Measurements from ENCODE around the gene CEP41.
"Not testable (repeated sequence)": the region's sequence is repeated elsewhere in the genome, so short reads cannot be mapped to it uniquely, and the experiment has no call there.

CEP41 gene

DNA sequence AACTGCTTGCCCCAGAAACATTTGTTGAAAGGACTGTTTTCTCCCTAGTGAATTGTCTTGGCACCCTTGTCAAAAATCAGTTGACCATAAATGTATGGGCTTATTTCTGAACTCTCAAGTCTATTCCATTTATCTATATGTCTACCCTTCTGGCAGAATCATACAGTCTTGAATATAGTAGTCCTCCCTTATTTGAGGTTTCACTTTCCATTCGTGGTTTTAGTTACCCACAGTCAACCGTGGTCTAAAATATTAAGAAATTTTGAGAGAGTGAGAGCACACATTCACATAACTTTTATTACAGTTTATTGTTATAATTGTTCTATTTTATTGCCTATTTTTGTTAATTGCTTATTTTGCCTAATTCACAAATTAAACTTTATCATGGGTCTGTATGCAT, 17.4 kb upstream of the CEP41 start:
- no peak for DNase-seq

DNA sequence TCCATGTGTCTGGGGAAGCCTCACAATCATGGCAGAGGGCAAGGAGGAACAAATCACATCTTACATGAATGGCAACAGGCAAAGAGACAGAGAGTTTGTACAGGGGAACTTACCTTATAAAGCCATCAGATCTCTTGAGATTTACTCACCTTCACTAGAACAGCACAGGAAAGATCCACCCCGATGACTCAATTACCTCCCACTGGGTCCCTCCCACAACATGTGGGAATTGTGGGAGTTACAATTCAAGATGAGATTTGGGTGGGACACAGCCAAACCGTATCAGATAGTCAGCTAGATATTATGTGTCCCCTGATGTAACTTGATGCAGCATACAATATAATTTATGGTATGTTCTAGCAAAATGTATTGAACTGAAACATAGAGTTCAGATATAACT, 14.1 kb upstream of the CEP41 start:
- no peak for DNase-seq

DNA sequence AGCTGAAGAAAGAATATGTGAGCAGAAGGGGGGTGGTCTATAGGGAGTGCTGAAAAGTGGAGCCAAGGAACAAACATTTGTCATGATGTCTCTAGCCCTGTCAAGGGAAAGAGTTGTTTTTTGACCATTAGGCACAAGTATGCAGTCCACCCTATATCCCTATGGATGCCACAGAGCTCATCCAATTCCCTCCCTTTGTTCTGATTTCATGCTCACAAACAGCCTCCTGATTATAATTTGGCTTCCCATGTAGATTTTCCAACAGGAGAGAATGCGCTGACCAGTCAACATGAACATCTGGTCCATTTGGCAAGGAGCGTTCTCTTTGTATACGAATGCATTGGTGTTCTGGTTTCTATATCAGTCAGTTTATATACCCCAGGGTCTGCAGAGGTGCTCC, 12.1 kb upstream of the CEP41 start:
- DNase-seq: peak; percentile 60

DNA sequence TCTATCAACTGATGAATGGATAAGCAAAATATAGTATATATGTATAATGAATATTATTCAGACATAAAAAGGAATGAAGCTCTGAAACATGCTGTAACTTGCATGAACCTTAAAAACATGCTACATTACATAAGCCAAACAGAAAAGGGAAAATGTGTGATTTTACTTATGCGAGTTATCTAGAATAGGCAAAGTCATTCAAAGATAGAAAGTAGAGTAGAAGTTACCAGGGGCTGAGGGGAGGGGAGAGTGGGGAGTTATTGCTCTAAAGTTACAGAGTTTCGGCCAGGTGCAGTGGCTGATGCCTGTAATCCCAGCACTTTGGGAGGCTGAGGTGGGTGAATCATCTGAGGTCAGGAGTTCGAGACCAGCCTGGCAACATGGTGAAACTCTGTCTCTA, 10.5 kb upstream of the CEP41 start:
- not testable (repeated sequence) for DNase-seq

DNA sequence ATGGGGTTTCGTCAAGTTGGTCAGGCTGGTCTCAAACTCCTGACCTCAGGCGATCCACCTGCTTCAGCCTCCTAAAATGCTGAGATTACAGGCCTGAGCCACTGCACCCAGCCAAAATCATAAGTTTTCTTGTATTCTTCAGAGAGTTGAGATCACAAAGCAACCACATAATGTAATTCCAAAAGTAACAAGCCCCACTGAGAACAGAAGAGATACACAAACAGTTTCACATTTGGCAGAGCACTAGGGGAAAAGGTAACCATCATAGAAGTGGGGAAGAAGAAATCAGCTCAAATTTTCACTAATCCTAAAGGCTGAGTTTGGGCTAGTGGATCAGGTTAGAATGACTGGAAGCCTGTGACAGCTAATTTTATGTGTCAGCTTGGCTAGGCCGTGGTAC, 5.4 kb upstream of the CEP41 start:
- no peak for DNase-seq

DNA sequence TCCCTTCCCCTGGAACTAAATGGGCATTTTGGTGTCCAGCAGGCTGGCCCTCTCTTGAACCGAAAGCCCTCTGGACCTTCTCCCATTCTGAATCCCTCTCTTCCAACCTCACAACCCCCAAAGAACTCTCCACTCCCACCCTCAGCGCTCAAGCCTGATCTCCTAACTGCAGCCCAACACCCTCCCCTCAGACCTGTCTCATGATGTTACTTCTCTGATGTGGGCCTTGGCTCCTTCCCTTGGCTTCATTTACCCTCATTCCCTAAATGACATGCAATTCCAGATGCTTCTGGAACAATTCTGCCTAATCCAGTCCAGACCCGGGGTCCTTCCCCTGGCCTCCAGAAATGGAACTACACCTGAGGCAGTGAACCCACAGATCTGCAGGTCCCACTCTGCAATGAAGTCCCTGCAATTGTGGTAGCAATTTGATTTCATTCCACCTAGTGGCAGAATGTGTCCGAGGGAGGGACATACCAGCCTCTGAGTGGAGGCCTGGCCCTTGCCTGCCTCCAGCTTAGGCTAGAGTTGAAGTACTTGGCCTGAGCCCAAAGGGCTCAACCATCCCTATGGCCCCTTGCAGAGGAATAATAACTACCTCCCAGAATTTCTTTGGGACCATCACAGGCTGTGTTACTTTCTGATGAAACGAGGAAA, 4.1 kb upstream of the CEP41 start:
- DNase-seq: no peak

DNA sequence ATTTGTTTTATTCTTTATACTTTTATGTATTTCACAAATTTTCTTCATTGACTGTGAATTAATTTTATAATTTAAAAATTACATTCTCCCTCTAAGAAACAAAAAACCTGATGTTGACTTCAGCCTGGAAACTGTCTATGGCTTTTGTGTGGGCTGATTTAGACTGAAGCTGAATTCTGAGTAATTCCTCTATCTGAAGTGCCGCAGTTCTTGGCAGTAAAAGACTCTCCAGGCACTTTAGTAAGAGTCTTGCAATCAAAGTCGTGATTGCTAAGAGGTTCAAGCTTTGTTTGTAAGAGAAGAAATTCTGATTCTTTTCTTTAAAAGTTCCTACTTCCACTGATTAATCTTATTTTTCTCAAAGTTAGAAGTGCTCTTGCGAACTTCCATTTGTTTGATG, 3.4 kb upstream of the CEP41 start:
- no peak for DNase-seq

DNA sequence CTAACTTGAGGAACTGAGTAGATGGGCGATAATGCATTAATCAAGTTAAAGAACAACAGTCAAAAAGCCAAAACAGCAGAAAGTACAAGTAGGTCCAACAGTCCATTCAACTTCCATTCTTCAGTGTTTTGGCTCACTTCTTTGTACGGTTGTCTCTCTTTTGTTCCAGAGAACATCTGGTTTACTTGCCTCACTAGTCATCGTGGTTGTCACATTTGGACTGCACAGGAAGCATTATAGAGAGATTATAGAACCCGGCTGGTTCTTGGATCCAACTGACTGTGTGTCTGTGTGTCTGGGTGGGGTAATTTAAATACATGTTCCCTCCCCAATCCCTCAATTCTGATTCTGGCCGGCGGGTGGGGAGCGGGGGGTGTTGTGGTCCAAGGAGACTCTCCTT, 1.8 kb upstream of the CEP41 start:
- DNase-seq: peak; percentile 46

DNA sequence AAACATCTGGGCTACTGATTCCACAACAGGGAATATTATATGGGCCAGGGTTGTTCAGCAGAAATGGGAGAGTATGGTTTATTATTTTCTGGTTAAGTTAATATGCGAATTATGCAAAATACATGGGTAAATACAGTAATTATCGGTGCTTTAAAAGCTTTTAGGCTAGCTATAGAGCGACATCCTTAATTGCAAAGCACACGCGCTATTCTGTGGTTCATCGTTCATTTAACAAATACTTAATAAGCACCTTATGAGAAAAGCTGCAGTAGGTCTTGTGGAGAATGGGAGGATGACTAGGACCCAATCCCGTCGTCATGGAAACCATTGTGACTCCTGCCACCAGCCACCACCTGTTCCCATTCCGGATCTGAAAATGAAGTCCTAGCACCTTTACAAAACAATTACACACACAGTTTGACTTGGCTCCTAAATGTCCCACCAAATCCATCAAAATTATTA, 623 bp upstream of the CEP41 start:
- DNase-seq: peak; percentile 100

DNA sequence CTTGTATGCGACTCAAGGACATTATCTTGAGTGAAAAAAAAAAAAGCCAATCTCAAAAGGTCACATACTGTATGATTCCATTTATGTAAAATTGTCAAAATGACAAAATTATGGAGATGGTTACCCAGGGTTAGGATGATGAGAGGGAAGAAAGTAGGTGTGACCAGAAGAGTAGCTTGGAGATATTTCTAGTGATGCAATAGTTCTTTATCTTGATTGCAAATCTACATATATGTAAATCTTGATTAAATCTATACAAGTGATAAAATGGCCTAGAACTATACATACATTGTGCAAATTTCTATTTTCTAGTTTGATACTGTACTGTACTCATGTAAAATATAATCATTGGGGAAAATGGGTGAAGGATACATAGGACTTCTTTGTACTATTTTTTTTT, 4.6 kb downstream of the CEP41 start:
- no peak for DNase-seq

DNA sequence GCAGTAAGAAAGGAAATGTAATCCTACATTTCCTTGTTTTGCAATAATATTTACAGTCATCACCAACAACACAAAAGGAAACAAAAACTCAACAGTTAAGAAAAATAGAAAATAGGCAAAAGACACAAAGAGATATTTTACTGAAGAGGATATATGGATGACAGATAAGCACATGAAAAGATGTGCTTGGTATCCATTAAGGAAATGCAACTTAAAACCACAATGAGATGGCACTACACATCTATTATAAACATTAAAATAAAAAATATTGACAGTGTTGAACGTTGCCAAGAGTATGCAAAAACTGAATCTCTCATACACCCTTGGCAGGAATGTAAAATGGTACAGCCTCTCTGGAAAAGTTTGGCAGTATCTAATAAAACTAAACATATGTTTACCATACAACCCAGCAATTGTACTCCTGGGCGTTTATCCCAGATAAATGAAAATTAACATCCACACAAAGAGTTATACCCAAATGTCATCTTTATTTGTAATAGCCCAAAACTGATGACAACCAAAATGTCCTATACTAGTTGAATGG, 5.4 kb downstream of the CEP41 start:
- DNase-seq: no peak

DNA sequence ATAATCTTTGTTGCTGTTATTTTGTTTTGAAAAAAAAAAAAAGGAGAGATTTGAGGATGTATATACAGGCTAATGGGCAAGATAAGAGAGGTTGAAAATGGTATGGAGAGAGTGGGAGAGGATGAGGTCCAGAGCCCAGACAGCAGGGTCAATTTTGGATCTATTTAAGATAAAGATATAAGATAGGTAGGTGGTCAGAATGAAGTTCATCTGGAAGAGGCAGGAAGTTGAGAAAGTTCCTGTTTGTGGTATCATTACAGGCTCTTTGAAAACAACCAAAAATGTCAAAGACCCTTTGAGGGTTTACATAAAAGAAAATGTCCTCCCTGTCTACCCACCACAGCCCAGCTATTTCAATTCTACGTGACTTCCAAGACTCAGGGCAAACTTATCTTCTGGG, 7.5 kb downstream of the CEP41 start:
- no peak for DNase-seq

DNA sequence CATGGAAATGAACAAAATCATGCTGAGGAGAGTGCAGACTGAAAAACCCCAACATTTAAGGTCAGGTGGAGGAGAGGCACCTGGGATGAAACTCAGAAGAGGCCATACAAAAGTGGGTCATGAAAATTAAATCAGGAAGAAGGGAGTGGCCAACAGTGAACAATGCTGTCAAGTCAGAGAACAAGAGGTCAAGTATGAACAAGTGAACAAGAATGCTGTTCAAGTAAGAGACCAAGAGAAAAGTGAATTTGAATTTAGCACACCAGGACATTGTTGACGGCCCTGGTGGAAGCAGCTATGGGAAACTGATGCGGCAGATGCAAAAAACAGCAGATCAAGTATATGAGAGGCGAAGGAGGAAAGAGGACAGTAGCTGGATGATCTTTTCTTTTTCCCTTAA, 7.9 kb downstream of the CEP41 start:
- no peak for DNase-seq

DNA sequence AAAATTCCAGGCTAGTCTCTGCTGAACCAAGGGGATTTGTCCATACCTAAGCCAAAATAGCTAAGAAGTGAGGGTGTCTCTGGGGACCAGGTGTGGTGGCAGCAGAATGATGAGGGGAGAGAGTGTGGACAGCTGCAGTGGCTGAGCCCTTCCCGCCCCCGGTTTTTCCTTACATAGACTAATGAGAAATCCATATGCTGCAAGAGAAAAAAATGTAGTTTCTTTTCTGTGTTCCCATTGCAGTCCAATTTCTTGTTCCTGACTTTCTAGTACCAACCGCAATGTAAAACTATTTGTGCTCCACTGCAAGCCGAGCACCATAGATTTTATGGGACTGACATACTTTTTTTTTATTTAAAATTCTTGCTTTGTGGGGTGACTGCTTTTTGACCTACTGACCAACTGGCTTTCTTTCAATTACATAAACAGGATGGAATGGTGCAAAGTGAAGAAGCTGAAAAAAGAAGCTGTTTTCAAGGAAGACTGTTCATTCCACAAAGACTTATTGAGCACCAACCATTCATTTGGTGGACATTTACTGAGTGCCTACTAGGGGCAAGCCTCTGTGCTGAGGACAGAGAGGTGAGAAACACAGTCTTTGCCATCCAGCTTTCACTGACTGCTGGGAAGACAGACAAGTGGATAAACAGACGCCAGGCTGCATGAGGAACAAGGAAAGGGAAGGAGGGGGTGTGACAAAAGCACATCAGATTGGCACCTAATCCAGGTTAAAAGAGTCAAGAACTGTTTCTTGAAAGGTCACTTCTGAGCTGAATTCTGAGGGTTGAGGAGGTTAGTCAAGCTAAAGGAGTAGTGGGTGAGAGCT, 9.8 kb downstream of the CEP41 start:
- peak; percentile 98 for DNase-seq

DNA sequence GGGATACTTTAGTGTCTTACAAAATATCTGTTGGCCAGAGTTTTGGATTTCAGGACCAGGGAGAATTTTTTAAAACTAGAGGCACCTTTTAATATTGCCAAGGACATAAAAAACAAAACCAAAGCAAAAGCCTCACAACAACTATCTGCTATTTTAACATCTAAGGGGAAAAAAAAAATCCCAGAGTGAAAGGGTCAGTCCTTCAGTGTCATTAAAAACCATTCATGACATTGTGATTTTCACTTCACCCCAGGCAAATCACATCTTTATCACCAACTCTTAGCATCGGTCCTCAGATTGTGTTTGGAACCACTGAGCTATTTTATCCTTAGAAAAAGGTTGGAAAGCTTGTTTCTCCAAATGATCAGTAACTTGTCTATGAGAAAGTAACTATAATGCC, 10.7 kb downstream of the CEP41 start:
- DNase-seq: peak; percentile 52

DNA sequence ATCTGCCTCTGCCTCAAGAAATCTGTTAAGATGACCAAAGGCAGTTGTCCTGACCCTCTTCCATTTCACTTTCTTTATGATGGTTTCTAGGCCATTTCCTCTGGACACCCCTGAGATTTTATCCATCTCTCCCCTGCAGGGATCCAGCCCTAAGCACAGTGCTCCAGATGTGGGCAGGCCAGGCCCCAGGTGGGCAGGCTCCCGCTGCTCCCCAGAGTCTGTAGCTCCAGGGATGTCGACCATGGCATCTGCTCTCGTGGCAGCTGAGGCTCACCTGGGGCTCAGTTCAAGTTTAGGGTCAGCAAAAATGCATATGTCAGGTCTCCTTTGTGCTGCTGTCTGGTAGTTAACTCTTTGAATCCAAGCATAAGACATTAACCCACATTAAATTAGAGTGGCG, 11.8 kb downstream of the CEP41 start:
- peak; percentile 99 for DNase-seq

DNA sequence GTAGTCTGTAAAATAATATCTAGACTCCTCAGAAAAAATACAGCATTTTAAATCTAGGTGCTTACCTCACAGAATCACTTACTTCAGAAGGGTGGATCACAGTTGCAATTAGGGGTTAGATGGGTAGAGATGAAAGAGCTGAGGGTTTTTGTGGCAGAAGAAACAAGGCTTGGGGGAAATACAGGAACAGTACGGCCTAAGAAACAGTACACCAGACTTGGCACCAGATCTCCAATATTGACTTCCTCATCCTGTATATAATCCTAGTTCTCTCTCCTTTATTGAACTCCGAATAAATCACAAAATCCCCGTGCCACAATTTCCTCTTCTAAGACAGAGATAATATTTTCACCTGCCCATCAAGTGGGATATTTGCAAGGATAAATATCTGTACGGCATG, 14.3 kb downstream of the CEP41 start:
- DNase-seq: peak; percentile 87

DNA sequence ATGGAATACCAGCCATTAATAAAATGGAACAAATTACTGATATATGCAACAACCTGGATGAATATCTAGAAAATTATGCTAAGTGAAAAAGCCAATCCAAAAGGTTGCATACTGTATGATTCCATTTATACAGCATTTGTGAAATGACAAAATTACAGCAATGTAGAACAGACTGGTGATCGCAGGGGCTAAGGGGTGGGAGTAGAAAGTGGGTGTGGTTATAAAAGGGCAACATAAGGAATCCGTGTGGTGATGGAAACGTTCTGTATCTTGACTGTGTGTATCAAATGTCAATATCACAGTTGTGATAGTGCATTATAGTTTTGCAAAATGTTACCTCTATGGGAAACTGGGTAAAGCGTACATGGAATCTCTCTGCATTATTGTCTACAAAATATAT, 15.0 kb downstream of the CEP41 start:
- DNase-seq: peak; percentile 92

DNA sequence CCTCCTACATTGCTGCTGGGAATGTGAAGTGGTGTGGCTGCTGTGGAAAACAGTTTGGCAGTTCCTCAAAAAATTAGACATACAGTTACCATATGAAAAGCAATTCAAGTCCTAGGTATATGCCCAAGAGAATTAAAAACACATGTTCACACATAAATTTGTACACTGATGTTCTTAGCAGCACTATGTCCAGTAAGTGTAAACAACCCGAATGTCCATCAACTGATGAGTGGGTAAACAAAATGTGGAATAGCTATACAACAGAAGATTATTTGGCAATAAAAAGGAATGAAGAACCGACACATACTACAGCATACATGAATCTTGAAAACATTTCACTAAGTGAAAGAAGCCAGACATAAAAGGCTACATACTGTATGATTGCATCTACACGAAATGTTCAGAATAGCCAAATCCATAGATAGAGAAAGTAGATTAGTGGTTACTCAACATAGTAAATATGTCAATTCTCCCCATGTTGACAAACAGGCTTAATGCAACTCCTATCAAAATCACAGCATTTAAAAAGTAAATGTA, 17.2 kb downstream of the CEP41 start:
- peak; percentile 49 for DNase-seq

DNA sequence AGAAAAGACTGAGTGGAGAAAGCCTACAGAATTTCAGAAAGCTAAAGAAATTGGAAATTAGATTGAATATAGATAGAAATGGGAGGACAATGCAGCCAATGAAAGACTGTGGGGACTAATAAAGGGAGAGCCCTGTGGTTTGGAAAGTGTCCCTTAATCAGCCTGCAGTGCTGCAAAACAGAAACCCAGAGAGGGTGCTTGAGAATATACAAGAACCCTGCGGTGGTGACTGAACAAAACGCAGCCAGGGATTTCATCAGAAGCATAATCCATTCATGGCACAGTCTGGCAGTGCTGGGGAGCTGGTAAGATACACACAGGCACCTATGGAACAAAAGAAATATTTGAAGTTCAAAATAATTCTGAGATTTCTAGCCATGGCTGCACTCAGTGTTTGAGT, 19.1 kb downstream of the CEP41 start:
- peak; percentile 96 for DNase-seq

DNA sequence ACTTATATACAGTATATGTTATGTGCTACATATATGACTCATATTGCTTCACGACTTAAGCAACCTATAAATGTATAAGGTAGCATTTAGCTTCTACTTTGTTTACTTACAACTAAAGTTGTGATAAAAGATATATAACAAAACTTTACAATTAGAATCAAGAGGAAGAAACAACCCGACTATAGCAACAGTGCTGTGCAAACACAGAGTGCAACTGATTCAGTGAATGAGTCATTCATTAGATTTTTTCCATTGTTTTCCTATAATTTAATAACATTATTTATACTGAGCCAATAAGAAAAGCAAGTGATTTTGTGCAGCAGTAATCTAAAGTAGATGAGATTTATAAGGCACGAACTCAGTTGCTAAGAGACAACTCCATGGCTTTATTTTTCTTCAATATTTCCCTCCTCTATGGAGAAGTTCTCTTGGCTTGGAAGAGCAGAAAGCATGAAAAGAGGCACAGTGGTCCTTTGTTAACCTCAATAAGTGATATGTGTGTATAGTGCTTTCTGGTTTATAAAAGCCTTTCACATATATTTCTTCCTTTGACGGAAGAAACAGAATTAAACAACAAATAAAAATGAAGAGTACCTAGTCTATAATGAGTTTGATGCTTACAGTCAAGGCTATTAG, 19.8 kb downstream of the CEP41 start:
- peak; percentile 72 for DNase-seq

DNA sequence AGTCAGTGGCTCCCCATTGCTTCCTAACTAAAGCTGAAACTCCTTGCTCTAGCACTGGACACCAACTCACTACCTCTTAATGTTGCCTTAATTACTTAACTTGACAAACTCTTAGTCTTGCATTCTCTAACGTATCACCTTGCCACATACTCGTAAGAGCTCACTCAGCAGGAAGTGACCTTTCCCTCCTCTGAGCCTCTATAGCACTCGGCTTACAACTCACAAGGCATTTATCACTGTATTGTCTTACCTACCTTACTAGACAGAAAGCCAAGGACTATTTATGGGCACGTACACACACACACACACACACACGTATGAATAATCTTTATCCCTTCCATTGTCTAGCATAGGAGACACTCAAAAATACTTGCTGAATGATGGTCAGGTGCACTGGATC, 21.2 kb downstream of the CEP41 start:
- DNase-seq: peak; percentile 88

DNA sequence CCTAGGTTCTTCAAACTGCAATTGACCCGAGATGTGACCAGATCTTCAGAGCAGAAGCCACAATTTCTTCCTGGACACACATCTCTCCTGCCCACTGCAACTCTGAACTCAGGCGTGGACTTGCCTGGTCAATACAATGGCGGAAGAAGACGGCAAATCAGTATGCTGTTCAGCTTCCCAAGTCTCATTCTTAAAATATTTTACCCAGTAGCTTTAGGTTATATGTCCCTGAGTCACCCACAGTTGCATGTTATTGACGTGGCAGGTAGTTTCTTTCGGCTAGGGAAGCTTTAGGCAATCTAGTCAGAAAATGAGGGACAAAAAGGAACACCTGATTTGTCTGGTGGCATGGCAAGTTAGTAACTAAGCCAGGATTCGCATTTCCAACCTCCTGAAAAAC, 22.5 kb downstream of the CEP41 start:
- DNase-seq: no peak

DNA sequence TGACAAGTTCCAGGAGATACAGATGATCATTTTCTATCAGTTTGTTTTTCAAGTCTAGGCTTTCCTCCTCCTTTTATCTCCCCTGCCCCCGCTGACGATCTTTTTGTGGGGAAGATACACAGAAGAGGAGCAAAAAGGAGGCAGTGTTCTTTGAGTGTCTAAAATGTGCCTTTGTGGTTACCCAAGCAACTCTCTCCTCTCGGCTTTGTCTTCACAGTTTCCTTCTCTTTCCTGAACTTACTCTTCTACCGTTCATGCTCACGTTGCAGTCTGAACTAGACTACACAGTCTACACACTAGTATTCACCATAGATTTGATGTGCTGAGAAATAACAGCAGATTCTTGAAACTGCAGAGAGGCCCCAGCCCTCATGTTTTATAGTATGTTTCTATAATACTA, 23.6 kb downstream of the CEP41 start:
- DNase-seq: no peak

All from NCI-H69 (cell line).